GM23338 (cell line): ENCODE measurements around the gene RNLS. TPM values are rescaled to one million over a fixed set of nuclear protein-coding genes. Genes with fewer than 3 reads are reported as not detected.

Source experiments
- ATAC-seq: fragments of 200-7000 bp; cut with Tn5 transposase; 3 replicates; pipeline ENCODE4 v1.9.1; 2020
- DNase-seq: peaks from one replicate; pipeline ENCODE4 v3.0.0-alpha.2; 2015; ENCODE audit warnings: low spot score
- H2AFZ ChIP-seq: fragments of 200-600 bp; sonication (generic); 2 replicates; pipeline ENCODE4 v1.8.0; 2016; ENCODE audit warnings: antibody characterized with exemption, mild to moderate bottlenecking, moderate library complexity
- H3F3A ChIP-seq: fragments of 200-600 bp; sonication (generic); replicated peaks from 2 replicates; pipeline ENCODE4 v1.8.0; 2017; ENCODE audit warnings: antibody characterized with exemption, mixed run types, low read depth
- H3K27ac ChIP-seq: fragments of 200-600 bp; sonication (generic); 2 replicates; pipeline ENCODE4 v1.6.1; 2016; ENCODE audit warnings: low read depth
- H3K27me3 ChIP-seq: fragments of 200-600 bp; sonication (generic); 2 replicates; pipeline ENCODE4 v1.8.0; 2016; ENCODE audit warnings: mild to moderate bottlenecking, mixed run types, moderate library complexity; ENCODE audit not compliant: insufficient read depth
- H3K36me3 ChIP-seq: fragments of 200-600 bp; sonication (generic); 2 replicates; pipeline ENCODE4 v1.8.0; 2016; ENCODE audit warnings: mild to moderate bottlenecking; ENCODE audit not compliant: insufficient read depth
- H3K4me1 ChIP-seq: fragments of 200-600 bp; sonication (generic); 2 replicates; pipeline ENCODE4 v1.8.0; 2016; ENCODE audit warnings: mild to moderate bottlenecking, moderate library complexity; ENCODE audit not compliant: insufficient read depth
- H3K4me2 ChIP-seq: fragments of 200-600 bp; sonication (generic); 2 replicates; pipeline ENCODE4 v1.7.1; 2017; ENCODE audit warnings: mixed run types
- H3K4me3 ChIP-seq: fragments of 200-600 bp; sonication (generic); 2 replicates; pipeline ENCODE4 v1.6.1; 2016; ENCODE audit warnings: mixed run types
- H3K79me2 ChIP-seq: fragments of 200-600 bp; sonication (generic); replicated peaks from 2 replicates; pipeline ENCODE4 v1.8.0; 2017; ENCODE audit warnings: mild to moderate bottlenecking; ENCODE audit not compliant: insufficient read depth
- H3K9me2 ChIP-seq: fragments of 200-600 bp; sonication (generic); 2 replicates; pipeline ENCODE4 v1.8.0; 2017; ENCODE audit not compliant: insufficient read depth
- H4K20me1 ChIP-seq: fragments of 200-600 bp; sonication (generic); replicated peaks from 2 replicates; pipeline ENCODE4 v1.8.0; 2017; ENCODE audit warnings: mild to moderate bottlenecking; ENCODE audit not compliant: insufficient read depth
- H3K27ac Mint-ChIP-seq: 2 replicates; pipeline ENCODE4 v1.8.0; 2020; ENCODE audit warnings: inconsistent platforms, mild to moderate bottlenecking, moderate library complexity, mixed read lengths
- H3K27me3 Mint-ChIP-seq: 3 replicates; pipeline ENCODE4 v1.8.0; 2022; ENCODE audit warnings: low read depth, mild to moderate bottlenecking, moderate library complexity, mixed read lengths, inconsistent platforms; ENCODE audit not compliant: insufficient read depth, poor library complexity
- H3K36me3 Mint-ChIP-seq: 3 replicates; pipeline ENCODE4 v1.8.0; 2021; ENCODE audit warnings: low read depth, mild to moderate bottlenecking, inconsistent platforms, moderate library complexity, mixed read lengths
- H3K4me1 Mint-ChIP-seq: 3 replicates; pipeline ENCODE4 v1.8.0; 2020; ENCODE audit warnings: mild to moderate bottlenecking, inconsistent platforms, mixed read lengths
- H3K4me3 Mint-ChIP-seq: 3 replicates; pipeline ENCODE4 v1.8.0; 2021; ENCODE audit warnings: moderate library complexity, mild to moderate bottlenecking, inconsistent platforms, mixed read lengths
- H3K9me3 Mint-ChIP-seq: 3 replicates; pipeline ENCODE4 v1.8.0; 2020; ENCODE audit warnings: moderate library complexity, mild to moderate bottlenecking, inconsistent platforms, mixed read lengths
- CREB1 ChIP-seq: fragments of 250-450 bp; sonication (Bioruptor Pico); IDR thresholded peaks from 2 replicates; pipeline ENCODE4 v1.5.0; 2020; ENCODE audit warnings: low read depth, mild to moderate bottlenecking, moderate library complexity
- CTCF ChIP-seq, 2 experiments: fragments of 200-600 bp in 1 of 2; sonication (generic) in 1 of 2; conservative IDR thresholded peaks; 2 replicates each; pipeline versions ENCODE4 v1.5.1 to v1.6.1; 2016 to 2017; ENCODE audit warnings: antibody characterized with exemption in 2 of 2, low read depth in 2 of 2, mild to moderate bottlenecking in 2 of 2, moderate library complexity in 1 of 2
- ETS1 ChIP-seq: IDR thresholded peaks from 2 replicates; pipeline ENCODE4 v1.6.1; 2016; ENCODE audit warnings: antibody characterized with exemption
- EZH2 ChIP-seq: fragments of 200-600 bp; sonication (generic); IDR thresholded peaks from one replicate; pipeline ENCODE4 v1.8.0; 2017; ENCODE audit warnings: antibody characterized with exemption, mild to moderate bottlenecking, low read depth; ENCODE audit not compliant: unreplicated experiment
- EZH2phosphoT487 ChIP-seq: fragments of 200-600 bp; sonication (generic); IDR thresholded peaks from one replicate; pipeline ENCODE4 v1.8.1; 2018; ENCODE audit warnings: antibody characterized with exemption; ENCODE audit not compliant: unreplicated experiment
- NANOG ChIP-seq: IDR thresholded peaks from 2 replicates; pipeline ENCODE4 v1.6.1; 2016; ENCODE audit warnings: antibody characterized with exemption, borderline replicate concordance
- REST ChIP-seq: IDR thresholded peaks from one replicate; pipeline ENCODE4 v1.6.1; 2018; ENCODE audit warnings: antibody characterized with exemption; ENCODE audit not compliant: unreplicated experiment
- STAT1 ChIP-seq: IDR thresholded peaks from one replicate; pipeline ENCODE4 v1.6.1; 2016; ENCODE audit warnings: antibody characterized with exemption; ENCODE audit not compliant: unreplicated experiment
- ZNF331 ChIP-seq: fragments of 250-450 bp; sonication (Bioruptor Pico); IDR thresholded peaks from 2 replicates; pipeline ENCODE4 v1.5.0; 2020; ENCODE audit warnings: low read depth, mild to moderate bottlenecking, moderate library complexity
- ZNF462 ChIP-seq: fragments of 250-450 bp; sonication (Bioruptor Pico); IDR thresholded peaks from 2 replicates; pipeline ENCODE4 v1.5.0; 2020; ENCODE audit warnings: mild to moderate bottlenecking, moderate library complexity
- polyA plus RNA-seq: library from polyadenylated mRNA; unstranded; fragments of >200 nt; fragmentation: Nextera tagmentation; extraction: Ambion mirVana; gene quantifications from 2 replicates; pipeline ENCODE4 v1.2.1, GENCODE V29; 2016
- total RNA-seq: library from RNA; depleted of rRNA; stranded (reverse); fragments of >200 nt; shearing (Covaris generic); gene quantifications from 2 replicates; pipeline ENCODE4 v1.2.3, GENCODE V29; 2014

Gene RNLS
- total and polyA plus RNA-seq, 2 experiments from 2014 or later: 8.8 to 15.2 TPM

- Histone ChIP-seq H3K4me3 (no peak overlapping the region), H3K27ac (no peak overlapping the region), H2AFZ (no peak overlapping the region), H3K9me2 (no peaks in the 10 kb centered on the region), H4K20me1 (no peaks in the 10 kb centered on the region), H3K36me3 (no peaks in the 10 kb centered on the region), H3K4me2 (no peak overlapping the region), H3F3A (no peaks in the 10 kb centered on the region), H3K4me1 (no peaks in the 10 kb centered on the region), H3K79me2 (no peaks in the 10 kb centered on the region), H3K27me3 (no peaks in the 10 kb centered on the region)
- DNase-seq (no peak), ATAC-seq (no peak)
- no peak overlapping the region for H3K27ac Mint-ChIP-seq
- no peaks in the 10 kb centered on the region for H3K27me3 Mint-ChIP-seq
- H3K4me1 Mint-ChIP-seq: no peaks in the 10 kb centered on the region
- H3K36me3 Mint-ChIP-seq: no peaks in the 10 kb centered on the region
- H3K9me3 Mint-ChIP-seq: no peaks in the 10 kb centered on the region
- TF ChIP-seq EZH2 (no peak), ZNF462 (no peak), CTCF (conservative IDR thresholded peaks at IDR 0.05; ENCODE audit: low read depth in 2 of 2) (no peak), REST (no peak), ZNF331 (CRISPR knock-in tag) (no peak), CREB1 (CRISPR knock-in tag) (no peak), ETS1 (no peak), NANOG (no peak), EZH2phosphoT487 (no peak), STAT1 (no peak)
- H3K4me3 Mint-ChIP-seq: no peak overlapping the region
Observed at GRCh38 chr10:88374392-88375175, 208.5 kb downstream of the RNLS start.
